Smooth muscle cell (in vitro differentiated cells): Measurements from ENCODE around the gene AP2S1. TPM values are rescaled to one million over a fixed set of nuclear protein-coding genes. Genes with fewer than 3 reads are reported as not detected.
A peak's percentile ranks its signal among the peaks of the same experiment; 100 is the strongest.

Source experiments
- DNase-seq: peaks from one replicate; lab custom pipeline; 2025; ENCODE audit not compliant: unreplicated experiment; lab: John Stamatoyannopoulos, UW
- H2AFZ ChIP-seq: fragments of 200-600 bp; sonication (generic); 2 replicates; pipeline ENCODE4 v1.6.0; 2016; ENCODE audit warnings: antibody characterized with exemption, low read depth, mild to moderate bottlenecking
- H3F3A ChIP-seq: fragments of 200-600 bp; sonication (generic); 2 replicates; pipeline ENCODE4 v1.6.0; 2017; ENCODE audit warnings: antibody characterized with exemption, low read depth
- H3K27ac ChIP-seq: fragments of 200-600 bp; sonication (generic); 2 replicates; pipeline ENCODE4 v1.5.1; 2016; ENCODE audit warnings: low read depth, mild to moderate bottlenecking
- H3K27me3 ChIP-seq: fragments of 200-600 bp; sonication (generic); 2 replicates; pipeline ENCODE4 v1.6.1; 2016; ENCODE audit warnings: low read depth, mild to moderate bottlenecking
- H3K36me3 ChIP-seq: fragments of 200-600 bp; sonication (generic); 2 replicates; pipeline ENCODE4 v1.5.1; 2016; ENCODE audit warnings: low read depth
- H3K4me1 ChIP-seq: fragments of 200-600 bp; sonication (generic); 2 replicates; pipeline ENCODE4 v1.5.1; 2016; ENCODE audit warnings: low read depth
- H3K4me2 ChIP-seq: fragments of 200-600 bp; sonication (generic); 2 replicates; pipeline ENCODE4 v1.6.0; 2016; ENCODE audit warnings: mild to moderate bottlenecking
- H3K4me3 ChIP-seq: fragments of 200-600 bp; sonication (generic); 2 replicates; pipeline ENCODE4 v1.5.1; 2016; ENCODE audit warnings: mild to moderate bottlenecking
- H3K79me2 ChIP-seq: fragments of 200-600 bp; sonication (generic); 2 replicates; pipeline ENCODE4 v1.6.0; 2016; ENCODE audit warnings: low read depth, mild to moderate bottlenecking
- H3K9ac ChIP-seq: fragments of 200-600 bp; sonication (generic); 2 replicates; pipeline ENCODE4 v1.6.0; 2016; ENCODE audit warnings: low read depth
- H3K9me3 ChIP-seq: fragments of 200-600 bp; sonication (generic); replicated peaks from 2 replicates; pipeline ENCODE4 v1.5.1; 2016; ENCODE audit warnings: low read depth
- H4K20me1 ChIP-seq: fragments of 200-600 bp; sonication (generic); 2 replicates; pipeline ENCODE4 v1.6.0; 2016; ENCODE audit warnings: low read depth
- WGBS: methylation state at CpG from one replicate; pipeline ENCODE4 v1.1.7; 2016; ENCODE audit warnings: low lambda C conversion rate; 5-methylcytosine and 5-hydroxymethylcytosine counted together
- polyA plus RNA-seq: library from polyadenylated mRNA; unstranded; fragments of >200 nt; fragmentation: Nextera tagmentation; extraction: Ambion mirVana; gene quantifications from 2 replicates; pipeline ENCODE4 v1.2.1, GENCODE V29; 2016
- total RNA-seq: library from RNA; depleted of rRNA; stranded (reverse); fragments of >200 nt; gene quantifications from 2 replicates; pipeline ENCODE4 v1.2.3, GENCODE V29; 2014
- TF ChIP-seq, protein P1 (sequence below): fragments of 200-600 bp; sonication (generic); IDR thresholded peaks from 2 replicates; pipeline ENCODE4 v1.5.1; 2017; ENCODE audit warnings: borderline replicate concordance, mild to moderate bottlenecking, antibody characterized with exemption; ENCODE audit not compliant: insufficient read depth, poor library complexity, severe bottlenecking

The AP2S1 gene
- total and polyA plus RNA-seq, 2 experiments from 2014 or later = 204 to 488 TPM

DNA sequence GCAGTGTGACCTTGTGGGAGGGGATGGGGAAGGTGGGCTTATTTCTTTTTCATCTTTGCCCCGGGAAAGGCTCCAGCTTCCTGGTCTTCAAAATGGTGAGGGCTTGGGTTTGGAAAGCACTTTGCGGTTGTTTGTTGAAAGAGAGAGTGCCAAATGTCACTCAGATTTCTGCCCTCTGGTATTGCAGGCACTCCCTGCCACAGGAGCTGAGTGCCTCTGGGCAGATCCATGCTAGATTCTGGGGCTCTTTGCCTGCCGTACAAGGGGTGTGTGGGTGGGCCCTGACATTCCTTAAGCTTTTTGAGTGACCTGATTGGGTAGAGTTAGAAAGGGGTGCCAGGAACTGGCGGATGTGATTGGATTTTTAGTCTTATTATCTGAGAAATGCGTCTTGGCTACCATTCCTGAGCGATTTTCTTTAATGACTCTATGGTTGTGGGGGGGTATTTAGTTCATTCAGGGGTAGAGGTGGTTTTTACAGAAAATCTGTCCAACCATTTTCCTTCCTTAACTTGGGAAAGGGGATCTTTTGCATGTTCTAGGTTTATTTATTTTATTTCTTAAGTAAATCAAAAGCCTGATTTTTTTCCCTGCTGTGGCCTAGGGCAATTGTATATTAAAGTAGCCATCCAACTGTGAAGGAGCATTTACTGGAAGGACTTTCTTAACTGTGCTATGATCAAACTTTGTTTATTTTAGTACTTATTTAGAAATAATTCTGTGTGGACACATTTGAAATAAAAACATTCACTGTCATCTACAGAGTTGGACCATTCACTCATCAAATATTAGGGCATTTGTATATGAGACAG lies 13.4 kb upstream of the AP2S1 start:
- H3K4me1 ChIP-seq = peaks cover 36% of the 10 kb centered on the region
- no peak overlapping the region for H3K9ac ChIP-seq
- no peak overlapping the region for H2AFZ ChIP-seq
- no peak for DNase-seq
- no peaks in the 10 kb centered on the region for H3K36me3 ChIP-seq
- TF ChIP-seq, protein P1, sequence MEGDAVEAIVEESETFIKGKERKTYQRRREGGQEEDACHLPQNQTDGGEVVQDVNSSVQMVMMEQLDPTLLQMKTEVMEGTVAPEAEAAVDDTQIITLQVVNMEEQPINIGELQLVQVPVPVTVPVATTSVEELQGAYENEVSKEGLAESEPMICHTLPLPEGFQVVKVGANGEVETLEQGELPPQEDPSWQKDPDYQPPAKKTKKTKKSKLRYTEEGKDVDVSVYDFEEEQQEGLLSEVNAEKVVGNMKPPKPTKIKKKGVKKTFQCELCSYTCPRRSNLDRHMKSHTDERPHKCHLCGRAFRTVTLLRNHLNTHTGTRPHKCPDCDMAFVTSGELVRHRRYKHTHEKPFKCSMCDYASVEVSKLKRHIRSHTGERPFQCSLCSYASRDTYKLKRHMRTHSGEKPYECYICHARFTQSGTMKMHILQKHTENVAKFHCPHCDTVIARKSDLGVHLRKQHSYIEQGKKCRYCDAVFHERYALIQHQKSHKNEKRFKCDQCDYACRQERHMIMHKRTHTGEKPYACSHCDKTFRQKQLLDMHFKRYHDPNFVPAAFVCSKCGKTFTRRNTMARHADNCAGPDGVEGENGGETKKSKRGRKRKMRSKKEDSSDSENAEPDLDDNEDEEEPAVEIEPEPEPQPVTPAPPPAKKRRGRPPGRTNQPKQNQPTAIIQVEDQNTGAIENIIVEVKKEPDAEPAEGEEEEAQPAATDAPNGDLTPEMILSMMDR = no peak
- peak overlapping the region; percentile 97 for H3K4me2 ChIP-seq
- H3K27ac ChIP-seq = no peak overlapping the region
- H3K9me3 ChIP-seq = no peaks in the 10 kb centered on the region
- H3K79me2 ChIP-seq = peaks cover 75% of the 10 kb centered on the region
- 13% methylated on average over 6 of the region's 6 CpGs for WGBS
- no peaks in the 10 kb centered on the region for H3K27me3 ChIP-seq
- H3K4me3 ChIP-seq = peak overlapping the region; percentile 67
- peaks cover 7% of the 10 kb centered on the region for H3F3A ChIP-seq
- H4K20me1 ChIP-seq = peaks cover 75% of the 10 kb centered on the region

DNA sequence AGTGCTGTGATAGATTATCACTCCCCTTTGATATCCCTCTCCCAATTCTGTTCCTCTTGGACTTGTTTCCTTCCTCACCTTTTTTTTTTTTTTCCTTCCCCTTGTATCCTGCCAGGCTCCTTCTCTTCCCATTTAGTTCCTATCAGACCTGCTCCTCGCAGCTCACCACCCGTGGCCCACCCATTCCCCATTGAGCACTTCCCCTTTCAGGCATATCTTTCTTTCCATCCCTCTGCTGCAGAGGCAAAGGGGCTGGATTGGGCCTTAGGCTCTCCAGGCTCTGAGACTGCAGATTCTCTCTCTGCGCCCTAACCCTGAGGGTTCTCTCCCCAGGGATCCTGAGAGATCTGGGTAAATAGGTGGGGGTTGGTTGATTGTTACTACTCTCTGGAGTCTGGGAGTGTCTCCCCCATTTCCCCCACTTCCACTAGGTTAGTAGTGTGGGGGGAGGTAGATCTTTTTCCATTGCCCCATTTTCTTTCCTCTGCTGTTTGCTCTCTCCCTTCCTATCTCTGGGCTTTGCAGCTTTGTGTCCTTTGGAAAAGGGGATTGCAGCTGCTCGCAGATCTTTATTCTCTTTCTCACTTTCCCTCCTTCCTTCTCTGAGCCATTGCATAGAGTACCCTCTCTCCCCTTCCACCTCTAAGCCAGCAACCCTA lies 12.5 kb upstream of the AP2S1 start:
- H3F3A ChIP-seq = peaks cover 7% of the 10 kb centered on the region
- WGBS = 30% methylated on average over 4 of the region's 4 CpGs
- H3K4me2 ChIP-seq = peak overlapping the region; percentile 97
- no peaks in the 10 kb centered on the region for H3K27me3 ChIP-seq
- H3K36me3 ChIP-seq = no peaks in the 10 kb centered on the region
- peaks cover 66% of the 10 kb centered on the region for H3K79me2 ChIP-seq
- H3K4me3 ChIP-seq = peak overlapping the region; percentile 67
- H3K27ac ChIP-seq = no peak overlapping the region
- TF ChIP-seq, protein P1 = no peak
- peaks cover 67% of the 10 kb centered on the region for H4K20me1 ChIP-seq
- H2AFZ ChIP-seq = no peak overlapping the region
- H3K4me1 ChIP-seq = peaks cover 36% of the 10 kb centered on the region
- DNase-seq = no peak
- H3K9ac ChIP-seq = no peak overlapping the region
- no peaks in the 10 kb centered on the region for H3K9me3 ChIP-seq

DNA sequence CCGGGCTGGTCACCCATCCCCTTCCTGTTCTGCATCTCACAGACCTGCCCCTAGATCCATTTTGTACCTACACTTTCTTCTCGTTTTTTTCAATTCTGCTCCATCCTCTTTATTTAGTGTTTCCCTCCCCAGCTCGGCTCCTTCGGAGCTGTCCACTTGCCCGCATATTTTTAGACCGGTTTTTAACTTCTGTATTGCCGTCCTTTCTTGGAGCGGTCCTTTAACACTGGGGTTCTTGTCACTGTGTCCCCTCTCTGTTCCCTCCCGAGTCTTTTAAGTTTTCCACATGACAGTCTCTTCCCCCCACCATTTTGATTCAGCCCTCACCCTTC lies 11.8 kb upstream of the AP2S1 start:
- H3K4me3 ChIP-seq = peak overlapping the region; percentile 67
- no peak overlapping the region for H2AFZ ChIP-seq
- H3K4me1 ChIP-seq = peaks cover 36% of the 10 kb centered on the region
- peaks cover 61% of the 10 kb centered on the region for H4K20me1 ChIP-seq
- no peaks in the 10 kb centered on the region for H3K27me3 ChIP-seq
- H3K79me2 ChIP-seq = peaks cover 60% of the 10 kb centered on the region
- TF ChIP-seq, protein P1 = no peak
- H3K9ac ChIP-seq = no peak overlapping the region
- H3F3A ChIP-seq = peaks cover 7% of the 10 kb centered on the region
- H3K27ac ChIP-seq = peak overlapping the region; percentile 33
- H3K36me3 ChIP-seq = no peaks in the 10 kb centered on the region
- no peak for DNase-seq
- H3K4me2 ChIP-seq = peak overlapping the region; percentile 97
- no peaks in the 10 kb centered on the region for H3K9me3 ChIP-seq
- WGBS = 12% methylated on average over 9 of the region's 9 CpGs
